ENCODE measurements around the gene ELAVL3. TPM values are rescaled to one million over a fixed set of nuclear protein-coding genes. Genes with fewer than 3 reads are reported as not detected.
A peak's percentile ranks its signal among the peaks of the same experiment; 100 is the strongest.

Gene ELAVL3
- total RNA-seq, 1 donor from 2014 or later: not detected

- peak; percentile 32 for DNase-seq
- Mint-ChIP-seq H3K9me3 (no peaks in the 10 kb centered on the region), H3K4me1 (peaks cover 5% of the 10 kb centered on the region), H3K27ac (no peak overlapping the region), H3K4me3 (no peak overlapping the region), H3K27me3 (peaks cover 7% of the 10 kb centered on the region), H3K36me3 (ENCODE audit: low read depth) (no peaks in the 10 kb centered on the region)
- CTCF ChIA-PET: interaction anchor here (0.6 to 1.8 kb wide), 6 partner anchors 21 to 111 kb away, joined by 3 to 7 read pairs (median 3); partner anchors contain the start of gene TSPAN16
- POLR2A ChIA-PET: interaction anchor here (0.5 to 0.8 kb wide), 2 partner anchors 29 to 31 kb away, joined by 3 read pairs; no protein-coding TSS in a partner anchor
- ATAC-seq (ENCODE audit: low read depth): peak; percentile 56
- TF ChIP-seq CTCF (IDR thresholded peaks at IDR 0.05): no peak
- intact Hi-C loops (cut with micrococcal nuclease): loop anchor here (1.0 kb wide), 2 partner anchors 25 to 113 kb away; no protein-coding TSS in a partner anchor
These were observed 74.8 kb downstream of the ELAVL3 start for GRCh38 chr19:11405846-11406643.

- DNase-seq: no peak
- no peak for ATAC-seq (ENCODE audit: low read depth)
- ChIA-PET POLR2A (interaction anchor here (0.7 kb wide), 1 partner anchor 20 kb away, joined by 3 read pairs; the partner anchor contains the start of gene EPOR), CTCF (no interaction called here)
- Mint-ChIP-seq H3K36me3 (ENCODE audit: low read depth) (no peaks in the 10 kb centered on the region), H3K9me3 (no peaks in the 10 kb centered on the region), H3K4me1 (peaks cover 5% of the 10 kb centered on the region), H3K27ac (no peak overlapping the region), H3K27me3 (peaks cover 7% of the 10 kb centered on the region), H3K4me3 (no peak overlapping the region)
- no peak for TF ChIP-seq CTCF (IDR thresholded peaks at IDR 0.05)
- intact Hi-C loops (cut with micrococcal nuclease): no loop called here
These were observed 76.1 kb downstream of the ELAVL3 start for GRCh38 chr19:11404588-11405222.

- CTCF ChIA-PET: interaction anchor here (0.9 to 1.5 kb wide), 2 partner anchors 21 to 81 kb away, joined by 3 to 5 read pairs; no protein-coding TSS in a partner anchor
- no peak overlapping the region for H3K4me3 Mint-ChIP-seq
- POLR2A ChIA-PET: no interaction called here
- no peaks in the 10 kb centered on the region for H3K36me3 Mint-ChIP-seq (ENCODE audit: low read depth)
- no peak overlapping the region for H3K27ac Mint-ChIP-seq
- intact Hi-C loops (cut with micrococcal nuclease): no loop called here
- H3K9me3 Mint-ChIP-seq: no peaks in the 10 kb centered on the region
- no peak for ATAC-seq (ENCODE audit: low read depth)
- DNase-seq: no peak
- H3K4me1 Mint-ChIP-seq: peaks cover 5% of the 10 kb centered on the region
- TF ChIP-seq CTCF (IDR thresholded peaks at IDR 0.05): no peak
- H3K27me3 Mint-ChIP-seq: no peaks in the 10 kb centered on the region
These were observed 78.9 kb downstream of the ELAVL3 start for GRCh38 chr19:11401808-11402543.

Other genes starting within 250 kb of the ELAVL3 start
- not detected in 2 replicates for gene ANGPTL8, start 241.4 kb downstream of the ELAVL3 start, total RNA-seq
- 7.7 and 9.6 TPM in 2 replicates for gene DOCK6, start 218.5 kb downstream of the ELAVL3 start, total RNA-seq
- gene TSPAN16, start 184.9 kb downstream of the ELAVL3 start, total RNA-seq: not detected in 2 replicates
- gene RAB3D, start 141.4 kb downstream of the ELAVL3 start, total RNA-seq: 4.5 and 6.2 TPM in 2 replicates
- 61.8 and 68.1 TPM in 2 replicates for gene TMEM205, start 134.8 kb downstream of the ELAVL3 start, total RNA-seq
- gene CCDC159, start 134.5 kb downstream of the ELAVL3 start, total RNA-seq: 27.6 and 32.1 TPM in 2 replicates
- gene PLPPR2, start 125.6 kb downstream of the ELAVL3 start, total RNA-seq: 1.5 and 2.2 TPM in 2 replicates
- 4.3 and 5.1 TPM in 2 replicates for gene SWSAP1, start 106.4 kb downstream of the ELAVL3 start, total RNA-seq
- 1.8 and 2.5 TPM in 2 replicates for gene EPOR, start 96.7 kb downstream of the ELAVL3 start, total RNA-seq
- gene RGL3, start 61.7 kb downstream of the ELAVL3 start, total RNA-seq: 0.32 and 0.33 TPM in 2 replicates
- 0.29 TPM in 1 of 2 replicates, not detected in the other for gene ODAD3, start 45.9 kb downstream of the ELAVL3 start, total RNA-seq
- 287 and 289 TPM in 2 replicates for gene PRKCSH, start 45.4 kb downstream of the ELAVL3 start, total RNA-seq
- 10.3 and 14.1 TPM in 2 replicates for gene ZNF653, start 24.8 kb upstream of the ELAVL3 start, total RNA-seq
- gene ECSIT, start 48.1 kb upstream of the ELAVL3 start, total RNA-seq: 49.3 and 54.2 TPM in 2 replicates
- gene CNN1, start 57.8 kb upstream of the ELAVL3 start, total RNA-seq: not detected in 2 replicates
- gene ELOF1, start 78.2 kb upstream of the ELAVL3 start, total RNA-seq: 61.7 and 66.1 TPM in 2 replicates
- gene ACP5, start 96.6 kb upstream of the ELAVL3 start, total RNA-seq: 47.6 and 50.9 TPM in 2 replicates
- 17.0 and 17.6 TPM in 2 replicates for gene ZNF627, start 116.4 kb upstream of the ELAVL3 start, total RNA-seq

Measured in activated B cell treated with CpG ODN at 0.5 μM for 24 hours (primary cell).